A673 (cell line): ENCODE results near the gene NF1. TPM values are rescaled to one million over a fixed set of nuclear protein-coding genes. Genes with fewer than 3 reads are reported as not detected.
"Not testable (repeated sequence)": the region's sequence is repeated elsewhere in the genome, so short reads cannot be mapped to it uniquely, and the experiment has no call there.

Source experiments
- BruUV-seq: library from RNA; stranded (reverse); fragments of 400-500 nt; replicated peaks from 2 replicates; lab custom pipeline; 2021; lab: Mats Ljungman, UMichigan
- CTCF ChIA-PET: fragments of 300-600 bp; sonication (Branson Sonifier 250); formaldehyde crosslinking; loops from one replicate; lab custom pipeline; 2022; ENCODE audit warnings: antibody characterized with exemption; lab: Charles Lee
- POLR2A ChIA-PET: fragments of 300-600 bp; sonication (Branson Sonifier 250); formaldehyde crosslinking; loops from one replicate; lab custom pipeline; 2022; ENCODE audit warnings: antibody characterized with exemption; ENCODE audit not compliant: low non-redundant PET; lab: Charles Lee
- DNase-seq: peaks from one replicate; pipeline ENCODE4 v3.0.0-alpha.2; 2015; ENCODE audit warnings: low spot score
- H3K27ac ChIP-seq: fragments of 200-600 bp; sonication (generic); 2 replicates; pipeline ENCODE4 v1.5.1; 2016; ENCODE audit warnings: mixed run types, low read depth, mild to moderate bottlenecking, mixed read lengths, antibody characterized with exemption, low read length; ENCODE audit not compliant: poor library complexity, severe bottlenecking
- H3K27me3 ChIP-seq: fragments of 200-600 bp; sonication (generic); replicated peaks from 2 replicates; pipeline ENCODE4 v1.6.1; 2017; ENCODE audit warnings: mixed run types, low read depth, mild to moderate bottlenecking, mixed read lengths, antibody characterized with exemption, low read length; ENCODE audit not compliant: insufficient read depth, poor library complexity
- H3K36me3 ChIP-seq: fragments of 200-600 bp; sonication (generic); 2 replicates; pipeline ENCODE4 v1.6.1; 2016; ENCODE audit warnings: mixed run types, mild to moderate bottlenecking, mixed read lengths, antibody characterized with exemption, low read length; ENCODE audit not compliant: insufficient read depth, poor library complexity, severe bottlenecking
- H3K4me1 ChIP-seq: fragments of 200-600 bp; sonication (generic); 2 replicates; pipeline ENCODE4 v1.6.1; 2017; ENCODE audit warnings: mixed run types, mild to moderate bottlenecking, mixed read lengths, antibody characterized with exemption, low read length; ENCODE audit not compliant: insufficient read depth, poor library complexity, severe bottlenecking
- H3K4me3 ChIP-seq: fragments of 200-600 bp; sonication (generic); 2 replicates; pipeline ENCODE4 v1.5.1; 2016; ENCODE audit warnings: low read depth, mixed run types, mild to moderate bottlenecking, mixed read lengths, low read length; ENCODE audit not compliant: poor library complexity, severe bottlenecking
- H3K9me3 ChIP-seq: fragments of 200-600 bp; sonication (generic); 2 replicates; pipeline ENCODE4 v1.6.1; 2016; ENCODE audit warnings: mixed run types, low read depth, mild to moderate bottlenecking, mixed read lengths, antibody characterized with exemption, low read length; ENCODE audit not compliant: poor library complexity, severe bottlenecking
- EZH2 ChIP-seq: fragments of 200-600 bp; sonication (generic); IDR thresholded peaks from 2 replicates; pipeline ENCODE4 v1.6.1; 2017; ENCODE audit warnings: borderline replicate concordance, low read depth, mild to moderate bottlenecking, mixed read lengths, antibody characterized with exemption, low read length; ENCODE audit not compliant: poor library complexity, severe bottlenecking
- intact Hi-C: fragments of 100-400 bp; cut with micrococcal nuclease; formaldehyde crosslinking; loops from one replicate; pipeline ENCODE4 v1.10.0; 2022; ENCODE audit not compliant: unreplicated experiment
- total RNA-seq: library from RNA; stranded (reverse); gene quantifications from 2 replicates; pipeline ENCODE4 v1.2.3, GENCODE V29; 2021
- TF ChIP-seq, protein P1 (sequence below): fragments of 300-800, 200-600 bp; sonication (generic); conservative IDR thresholded peaks from 2 replicates; pipeline ENCODE4 v1.5.1; 2017; ENCODE audit warnings: low read depth, mild to moderate bottlenecking, antibody characterized with exemption, low read length, moderate library complexity, mixed read lengths

The NF1 gene
- total RNA-seq, 1 experiment from 2014 or later: 32.1 TPM

DNA sequence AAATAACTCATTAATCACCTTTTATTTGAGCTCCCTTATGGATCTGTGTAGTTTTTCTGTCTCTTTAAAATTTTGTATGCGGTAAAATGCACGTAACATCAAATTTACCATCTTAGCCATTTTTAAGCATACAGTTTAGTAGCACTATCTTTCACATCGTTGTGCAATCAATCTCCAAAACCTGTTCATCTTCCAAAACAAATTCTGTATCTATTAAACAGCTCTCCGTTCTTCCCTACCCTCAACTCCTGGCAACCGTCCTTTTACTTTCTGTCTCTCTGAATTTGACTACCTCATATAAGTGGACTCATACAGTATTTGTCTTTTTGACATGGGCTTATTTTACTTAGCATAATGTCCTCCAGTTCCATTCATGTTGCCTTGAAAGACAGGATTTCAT, 100.5 kb downstream of the NF1 start:
- H3K27ac ChIP-seq: no peak overlapping the region
- TF ChIP-seq, protein P1, sequence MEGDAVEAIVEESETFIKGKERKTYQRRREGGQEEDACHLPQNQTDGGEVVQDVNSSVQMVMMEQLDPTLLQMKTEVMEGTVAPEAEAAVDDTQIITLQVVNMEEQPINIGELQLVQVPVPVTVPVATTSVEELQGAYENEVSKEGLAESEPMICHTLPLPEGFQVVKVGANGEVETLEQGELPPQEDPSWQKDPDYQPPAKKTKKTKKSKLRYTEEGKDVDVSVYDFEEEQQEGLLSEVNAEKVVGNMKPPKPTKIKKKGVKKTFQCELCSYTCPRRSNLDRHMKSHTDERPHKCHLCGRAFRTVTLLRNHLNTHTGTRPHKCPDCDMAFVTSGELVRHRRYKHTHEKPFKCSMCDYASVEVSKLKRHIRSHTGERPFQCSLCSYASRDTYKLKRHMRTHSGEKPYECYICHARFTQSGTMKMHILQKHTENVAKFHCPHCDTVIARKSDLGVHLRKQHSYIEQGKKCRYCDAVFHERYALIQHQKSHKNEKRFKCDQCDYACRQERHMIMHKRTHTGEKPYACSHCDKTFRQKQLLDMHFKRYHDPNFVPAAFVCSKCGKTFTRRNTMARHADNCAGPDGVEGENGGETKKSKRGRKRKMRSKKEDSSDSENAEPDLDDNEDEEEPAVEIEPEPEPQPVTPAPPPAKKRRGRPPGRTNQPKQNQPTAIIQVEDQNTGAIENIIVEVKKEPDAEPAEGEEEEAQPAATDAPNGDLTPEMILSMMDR: no peak
- no peak overlapping the region for H3K4me3 ChIP-seq
- POLR2A ChIA-PET: no interaction called here
- DNase-seq: no peak
- CTCF ChIA-PET: no interaction called here
- no peaks in the 10 kb centered on the region for H3K9me3 ChIP-seq
- intact Hi-C loops: no loop called here
- no peaks in the 10 kb centered on the region for H3K36me3 ChIP-seq
- BruUV-seq: no TSS peak
- no peaks in the 10 kb centered on the region for H3K27me3 ChIP-seq
- H3K4me1 ChIP-seq: no peaks in the 10 kb centered on the region

GRCh38 chr17:31198026-31198425, 103.2 kb downstream of the NF1 start:
- DNase-seq: no peak
- Histone ChIP-seq H3K4me1 (no peaks in the 10 kb centered on the region), H3K27me3 (no peaks in the 10 kb centered on the region), H3K27ac (no peak overlapping the region), H3K36me3 (no peaks in the 10 kb centered on the region), H3K9me3 (no peaks in the 10 kb centered on the region), H3K4me3 (no peak overlapping the region)
- no peak for TF ChIP-seq EZH2
- TF ChIP-seq, protein P1: no peak
- ChIA-PET POLR2A (no interaction called here), CTCF (no interaction called here)
- intact Hi-C loops: no loop called here
- no TSS peak for BruUV-seq

GRCh38 chr17:31198666-31199065, 103.9 kb downstream of the NF1 start:
- CTCF ChIA-PET, H3K9me3 ChIP-seq, POLR2A ChIA-PET, BruUV-seq, H3K36me3 ChIP-seq, intact Hi-C loops, H3K4me1 ChIP-seq, H3K4me3 ChIP-seq, H3K27ac ChIP-seq, DNase-seq, H3K27me3 ChIP-seq: not testable (repeated sequence)

- BruUV-seq: no TSS peak
- intact Hi-C loops: no loop called here
Observed at GRCh38 chr17:31200287-31200686, 105.5 kb downstream of the NF1 start.

More at GRCh38 chr17:31200287-31200686, 105.5 kb downstream of the NF1 start:
- no peaks in the 10 kb centered on the region for H3K36me3 ChIP-seq
- H3K9me3 ChIP-seq: no peaks in the 10 kb centered on the region
- no peaks in the 10 kb centered on the region for H3K27me3 ChIP-seq
- no peaks in the 10 kb centered on the region for H3K4me1 ChIP-seq
- H3K4me3 ChIP-seq: no peak overlapping the region
- CTCF ChIA-PET: no interaction called here
- TF ChIP-seq, protein P1: no peak
- no peak for TF ChIP-seq EZH2
- no peak for DNase-seq
- H3K27ac ChIP-seq: no peak overlapping the region
- POLR2A ChIA-PET: no interaction called here
